Prostate gland (tissue), 2 donors: ENCODE results near the gene SGMS2.

Experiments used
- CTCF ChIP-seq, 4 experiments: fragments of 200-600 bp in 2 of 4; fragments of 450-650 bp in 2 of 4; sonication (generic) in 2 of 4; IDR thresholded peaks; 1 replicate in 3 of 4; 2 replicates in 1 of 4; pipeline ENCODE4 v1.5.1; 2016 to 2019; ENCODE audit warnings: antibody characterized with exemption in 4 of 4, mild to moderate bottlenecking in 2 of 4, moderate library complexity in 2 of 4
- POLR2A ChIP-seq: fragments of 450-650 bp; IDR thresholded peaks from one replicate; pipeline ENCODE4 v1.6.1; 2016; ENCODE audit warnings: antibody characterized with exemption, mild to moderate bottlenecking
- POLR2AphosphoS5 ChIP-seq: sonication (generic); formaldehyde crosslinking; IDR thresholded peaks from one replicate; pipeline ENCODE4 v1.6.1; 2017; ENCODE audit warnings: antibody characterized with exemption

- TF ChIP-seq POLR2AphosphoS5 (no peak), POLR2A (no peak), CTCF (IDR thresholded peaks at IDR 0.05) (no peak)
Measured at GRCh38 chr4:107845681-107846080, 20.9 kb downstream of the SGMS2 start.
